ENCODE results near the gene IGFBP4. TPM values are rescaled to one million over a fixed set of nuclear protein-coding genes. Genes with fewer than 3 reads are reported as not detected.

Gene IGFBP4
- total RNA-seq, 4 donors from 2014 or later: 35.1 to 90.4 (median 39.6) TPM

DNA sequence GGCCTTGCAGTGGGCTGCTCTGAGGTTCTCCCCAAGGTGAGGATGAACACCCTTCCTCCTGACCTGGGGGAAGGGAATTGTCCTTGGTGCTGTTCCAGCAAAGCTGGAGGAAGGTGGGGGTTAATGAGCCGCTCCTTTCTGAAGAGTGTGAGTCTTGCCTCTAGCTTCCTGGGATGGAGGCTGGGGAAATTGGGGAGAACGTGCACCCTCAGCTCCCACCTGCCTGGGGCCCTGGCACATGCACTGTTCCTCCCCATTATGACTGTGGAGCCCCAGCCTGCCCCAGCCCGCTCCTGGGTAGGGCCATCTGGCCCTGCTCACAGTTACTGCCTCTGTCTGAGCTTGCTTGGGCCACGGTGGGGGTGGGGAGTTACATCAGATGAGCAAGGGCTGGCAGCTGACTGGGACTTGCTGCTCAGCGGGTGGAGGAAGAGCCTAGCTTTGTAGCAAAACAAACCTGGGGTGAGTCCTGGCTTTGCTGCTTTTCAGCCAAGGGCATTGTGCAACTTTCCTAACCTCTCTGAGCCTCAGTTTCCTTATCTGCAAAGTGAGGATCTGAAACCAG, 47.1 kb downstream of the IGFBP4 start:
- intact Hi-C loops (cut with DNase I; ENCODE audit: low total_unique reads): no loop called here
- H3K4me3 ChIP-seq (ENCODE audit: low read depth, poor library complexity, severe bottlenecking): no peak overlapping the region
- peak; percentile 87 to 93 for DNase-seq (ENCODE audit: low spot score in 2 of 2)
- no peak for TF ChIP-seq POLR2A (IDR thresholded peaks at IDR 0.05)
- TF ChIP-seq, protein P1, sequence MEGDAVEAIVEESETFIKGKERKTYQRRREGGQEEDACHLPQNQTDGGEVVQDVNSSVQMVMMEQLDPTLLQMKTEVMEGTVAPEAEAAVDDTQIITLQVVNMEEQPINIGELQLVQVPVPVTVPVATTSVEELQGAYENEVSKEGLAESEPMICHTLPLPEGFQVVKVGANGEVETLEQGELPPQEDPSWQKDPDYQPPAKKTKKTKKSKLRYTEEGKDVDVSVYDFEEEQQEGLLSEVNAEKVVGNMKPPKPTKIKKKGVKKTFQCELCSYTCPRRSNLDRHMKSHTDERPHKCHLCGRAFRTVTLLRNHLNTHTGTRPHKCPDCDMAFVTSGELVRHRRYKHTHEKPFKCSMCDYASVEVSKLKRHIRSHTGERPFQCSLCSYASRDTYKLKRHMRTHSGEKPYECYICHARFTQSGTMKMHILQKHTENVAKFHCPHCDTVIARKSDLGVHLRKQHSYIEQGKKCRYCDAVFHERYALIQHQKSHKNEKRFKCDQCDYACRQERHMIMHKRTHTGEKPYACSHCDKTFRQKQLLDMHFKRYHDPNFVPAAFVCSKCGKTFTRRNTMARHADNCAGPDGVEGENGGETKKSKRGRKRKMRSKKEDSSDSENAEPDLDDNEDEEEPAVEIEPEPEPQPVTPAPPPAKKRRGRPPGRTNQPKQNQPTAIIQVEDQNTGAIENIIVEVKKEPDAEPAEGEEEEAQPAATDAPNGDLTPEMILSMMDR (IDR thresholded peaks at IDR 0.05): no peak
- whole genome bisulfite sequencing, 2 donors: 21 to 40% methylated on average over 4 to 5 of the region's 5 CpGs

DNA sequence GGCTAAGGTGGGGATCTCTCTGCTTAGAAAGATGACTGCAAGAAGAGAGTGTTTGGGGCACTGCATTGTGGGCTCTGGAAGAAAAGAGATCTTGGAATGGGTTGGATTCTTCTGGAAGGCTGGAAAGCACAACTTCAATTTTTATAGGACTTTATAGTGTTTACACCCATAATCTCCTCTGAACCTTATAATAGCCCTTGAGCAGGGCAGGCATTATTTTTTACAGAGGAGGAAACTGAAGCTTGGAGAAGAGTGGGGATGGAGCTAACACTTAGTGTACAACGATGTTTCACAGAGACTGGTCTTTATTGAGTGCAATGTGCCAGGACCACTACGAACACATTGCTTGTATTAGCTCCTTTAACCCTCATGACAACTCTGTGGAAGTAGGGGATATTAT, 47.7 kb downstream of the IGFBP4 start:
- WGBS, 2 donors: 37 to 47% methylated on average over 2 of the region's 2 CpGs
- TF ChIP-seq, protein P1 (IDR thresholded peaks at IDR 0.05): no peak
- TF ChIP-seq POLR2A (IDR thresholded peaks at IDR 0.05): no peak
- no peak overlapping the region for H3K4me3 ChIP-seq (ENCODE audit: low read depth, poor library complexity, severe bottlenecking)
- intact Hi-C loops (cut with DNase I; ENCODE audit: low total_unique reads): no loop called here
- DNase-seq (ENCODE audit: low spot score in 2 of 2): no peak

DNA sequence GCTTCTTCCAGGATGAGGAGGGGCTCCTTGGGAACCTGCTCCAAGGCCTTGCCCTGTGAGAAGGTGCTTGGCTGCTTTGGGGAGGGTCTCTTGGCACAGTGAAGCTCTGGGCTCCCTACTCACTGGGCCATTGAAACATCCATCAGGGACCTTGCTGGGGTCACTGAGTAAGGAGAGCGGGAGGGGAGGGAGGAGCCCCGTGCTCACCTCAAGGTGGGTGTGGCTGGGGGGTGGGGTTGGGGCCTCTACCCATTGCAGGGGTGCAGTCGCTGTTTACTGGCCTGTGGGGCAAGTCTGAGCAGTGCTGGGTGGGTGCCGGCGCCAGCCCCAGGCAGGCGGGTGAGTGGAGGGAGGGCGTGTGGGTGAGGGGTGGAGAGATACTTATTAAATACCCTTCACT, 48.2 kb downstream of the IGFBP4 start:
- no peak for DNase-seq (ENCODE audit: low spot score in 2 of 2)
- H3K4me3 ChIP-seq (ENCODE audit: low read depth, poor library complexity, severe bottlenecking): no peak overlapping the region
- WGBS, 2 donors: 44 to 53% methylated on average over 7 of the region's 7 CpGs
- TF ChIP-seq, protein P1 (IDR thresholded peaks at IDR 0.05): no peak
- no peak for TF ChIP-seq POLR2A (IDR thresholded peaks at IDR 0.05)
- intact Hi-C loops (cut with DNase I; ENCODE audit: low total_unique reads): no loop called here

DNA sequence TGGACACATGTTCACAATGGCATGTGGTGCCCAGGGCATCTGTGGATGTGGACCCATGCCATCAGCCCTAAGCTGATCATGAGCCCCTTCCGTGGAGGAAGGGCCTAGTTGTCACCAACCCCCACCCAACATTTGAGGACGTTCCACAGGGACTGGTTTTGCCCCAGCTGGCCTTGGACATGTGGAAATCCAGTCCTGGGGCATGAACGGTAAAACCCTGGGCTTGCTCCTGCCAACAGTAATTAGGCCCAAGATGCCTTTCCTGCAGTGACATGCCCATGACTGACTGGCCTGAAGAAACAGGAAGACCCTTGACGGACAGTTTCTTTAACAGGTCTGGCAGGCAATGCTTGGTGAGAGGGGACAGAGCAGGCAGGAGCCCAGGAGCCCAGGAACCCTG, 50.4 kb downstream of the IGFBP4 start:
- no peak for DNase-seq (ENCODE audit: low spot score in 2 of 2)
- 39 to 46% methylated on average over 4 of the region's 4 CpGs for WGBS, 2 donors
- TF ChIP-seq, protein P1 (IDR thresholded peaks at IDR 0.05): no peak
- TF ChIP-seq POLR2A (IDR thresholded peaks at IDR 0.05): no peak
- intact Hi-C loops (cut with DNase I; ENCODE audit: low total_unique reads): no loop called here
- no peak overlapping the region for H3K4me3 ChIP-seq (ENCODE audit: low read depth, poor library complexity, severe bottlenecking)

DNA sequence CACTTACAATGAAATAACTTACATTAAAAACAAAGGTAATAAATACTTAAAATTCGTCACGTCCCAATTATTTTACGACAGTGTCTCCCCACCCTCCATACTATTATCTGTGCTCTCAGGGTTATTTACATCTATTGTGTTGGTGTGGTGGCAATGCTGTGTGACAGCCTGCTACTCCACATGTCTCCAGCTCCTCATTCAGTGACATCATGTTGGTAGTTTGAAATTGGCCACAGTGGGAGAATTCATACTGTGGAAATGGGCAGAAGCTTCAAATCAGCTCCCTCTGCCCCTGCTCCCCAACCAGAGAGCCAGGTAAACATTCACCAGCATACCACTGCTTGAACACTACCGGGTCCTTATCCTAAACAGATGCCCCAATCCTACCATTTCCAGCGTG, 51.9 kb downstream of the IGFBP4 start:
- no peak overlapping the region for H3K4me3 ChIP-seq (ENCODE audit: low read depth, poor library complexity, severe bottlenecking)
- no peak for DNase-seq (ENCODE audit: low spot score in 2 of 2)
- TF ChIP-seq, protein P1 (IDR thresholded peaks at IDR 0.05): no peak
- TF ChIP-seq POLR2A (IDR thresholded peaks at IDR 0.05): no peak
- intact Hi-C loops (cut with DNase I; ENCODE audit: low total_unique reads): no loop called here
- 51 to 57% methylated on average over 5 of the region's 5 CpGs for WGBS, 2 donors

DNA sequence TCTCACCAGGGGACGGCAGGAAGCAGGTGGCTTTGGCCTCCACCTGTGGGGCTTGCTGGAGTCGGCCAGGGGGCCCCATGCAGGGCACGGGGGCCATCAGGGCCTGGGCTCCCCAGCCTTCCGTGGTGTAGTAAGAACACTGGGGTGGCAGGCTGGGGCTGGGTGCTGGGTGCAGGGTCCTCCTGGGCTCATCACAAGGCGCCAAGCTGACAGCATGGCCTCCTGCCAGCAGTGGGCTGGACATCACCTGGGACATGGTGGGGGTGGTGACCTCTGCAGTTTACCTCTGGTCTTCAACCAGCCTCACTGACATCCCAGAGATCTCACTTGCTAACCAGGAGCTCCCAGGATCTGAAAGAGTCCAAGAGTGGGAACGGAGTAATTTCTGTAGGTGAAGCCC, 52.9 kb downstream of the IGFBP4 start:
- DNase-seq (ENCODE audit: low spot score in 2 of 2): no peak
- WGBS, 2 donors: 66 to 77% methylated on average over 5 to 6 of the region's 6 CpGs
- TF ChIP-seq, protein P1 (IDR thresholded peaks at IDR 0.05): no peak
- peak overlapping the region; percentile 5 for H3K4me3 ChIP-seq (ENCODE audit: low read depth, poor library complexity, severe bottlenecking)
- intact Hi-C loops (cut with DNase I; ENCODE audit: low total_unique reads): no loop called here

All from lower leg skin (tissue), 4 donors.